ENCODE measurements around the gene TPCN1.

Gene TPCN1

DNA sequence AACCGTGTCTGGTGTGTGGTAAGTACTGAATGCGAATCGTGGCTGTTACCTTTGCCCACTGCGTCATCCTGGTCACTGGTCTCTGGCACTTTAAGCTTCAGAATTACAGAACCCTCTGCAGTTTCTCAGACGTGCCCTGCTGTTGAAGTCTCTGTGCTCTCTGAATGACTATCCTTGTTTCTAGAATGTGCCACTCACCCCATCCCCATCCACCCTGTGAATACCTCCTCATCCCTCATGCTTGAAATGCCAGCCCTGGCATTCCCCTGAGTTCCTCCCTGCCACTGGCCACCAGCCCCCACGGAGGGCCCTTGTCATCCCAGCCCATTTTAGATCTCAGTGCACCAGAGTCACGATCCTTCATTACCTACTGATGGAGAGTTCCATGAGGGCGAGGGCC, 21.3 kb downstream of the TPCN1 start:
- DNase-seq, result no peak

DNA sequence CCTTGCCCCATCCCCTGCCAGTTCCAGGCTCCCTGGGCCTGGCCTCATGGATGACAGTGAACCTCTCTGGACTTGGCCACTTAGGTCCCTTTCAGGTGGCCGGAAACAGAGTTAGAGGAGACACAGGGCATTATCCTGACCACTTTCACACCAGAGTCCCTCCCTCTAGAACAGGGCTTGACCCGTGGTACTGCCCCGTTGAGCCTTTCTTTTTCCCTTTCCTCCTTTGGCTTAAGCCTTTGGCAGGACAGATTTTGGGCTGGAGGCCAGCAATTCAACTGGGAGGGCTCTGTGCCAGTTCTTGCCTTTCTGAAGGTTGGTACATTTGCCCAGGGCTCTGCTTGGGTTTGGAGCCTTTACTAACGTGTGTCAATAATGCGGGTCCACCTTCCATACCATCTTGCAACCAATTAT, 22.8 kb downstream of the TPCN1 start:
- DNase-seq, result peak in 1 of 2 experiments; percentile 21

DNA sequence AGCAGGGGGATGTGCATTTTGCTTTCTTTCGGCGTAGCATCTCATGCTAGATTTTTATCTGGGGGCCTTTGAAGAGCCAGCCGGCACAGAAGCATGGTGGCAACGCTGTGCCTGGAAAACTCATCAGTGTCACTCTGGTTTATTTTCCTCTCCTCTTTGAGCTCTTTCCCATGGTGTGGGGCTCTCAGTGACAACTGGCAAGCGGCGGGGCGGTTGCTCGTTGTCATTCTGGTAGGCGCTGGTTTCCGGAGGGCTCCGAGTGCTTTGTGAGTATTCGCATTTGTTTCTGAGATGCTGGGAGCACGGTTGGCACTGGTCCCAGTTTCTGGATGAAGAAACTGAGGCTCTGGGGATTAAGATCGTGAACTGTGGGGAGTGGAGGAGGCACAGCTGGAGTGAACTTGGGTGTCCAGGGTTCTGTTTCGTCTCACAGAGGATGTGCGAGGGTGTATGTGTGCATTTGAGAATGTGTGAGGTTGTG, 23.3 kb downstream of the TPCN1 start:
- DNase-seq, result no peak

DNA sequence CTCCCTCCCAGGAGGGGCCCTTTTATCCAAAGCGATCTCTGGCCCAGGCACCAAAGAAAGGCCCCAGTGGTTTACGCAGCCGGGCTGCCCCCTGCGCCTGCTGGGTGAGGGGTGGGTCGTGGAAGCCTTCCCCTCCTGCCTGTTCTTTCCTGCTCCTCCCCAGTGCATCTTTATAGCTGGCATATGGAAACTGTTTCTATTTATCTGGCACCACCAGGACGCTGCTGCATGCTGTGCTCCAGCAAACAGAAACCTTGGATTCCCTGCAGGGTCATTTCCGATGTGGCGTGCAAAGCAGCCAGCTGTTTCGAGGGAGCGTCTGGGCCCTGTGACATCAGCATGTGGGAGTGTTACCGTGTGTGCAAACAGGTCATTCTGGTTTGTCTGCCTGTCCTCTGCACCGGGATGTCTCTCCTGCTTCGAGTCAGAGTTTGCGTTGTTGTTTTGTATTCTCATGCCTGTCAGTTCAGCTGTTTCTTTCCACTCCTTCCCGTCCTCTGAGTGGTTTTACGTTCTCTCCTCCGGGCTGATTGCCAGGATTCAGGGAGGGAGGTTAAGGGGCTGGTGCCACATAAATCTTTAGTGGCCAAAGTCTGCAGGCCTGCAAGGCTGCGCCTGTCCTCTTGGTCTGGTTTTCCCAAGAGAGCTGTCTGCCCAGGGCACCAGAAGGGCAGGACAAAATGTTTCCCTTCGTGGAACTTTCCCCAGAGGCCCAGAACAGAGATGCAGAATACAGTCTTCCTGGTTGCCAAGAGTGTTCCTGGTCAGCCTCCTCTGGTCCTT, 24.6 kb downstream of the TPCN1 start:
- DNase-seq, result peak; percentile 34 to 51

DNA sequence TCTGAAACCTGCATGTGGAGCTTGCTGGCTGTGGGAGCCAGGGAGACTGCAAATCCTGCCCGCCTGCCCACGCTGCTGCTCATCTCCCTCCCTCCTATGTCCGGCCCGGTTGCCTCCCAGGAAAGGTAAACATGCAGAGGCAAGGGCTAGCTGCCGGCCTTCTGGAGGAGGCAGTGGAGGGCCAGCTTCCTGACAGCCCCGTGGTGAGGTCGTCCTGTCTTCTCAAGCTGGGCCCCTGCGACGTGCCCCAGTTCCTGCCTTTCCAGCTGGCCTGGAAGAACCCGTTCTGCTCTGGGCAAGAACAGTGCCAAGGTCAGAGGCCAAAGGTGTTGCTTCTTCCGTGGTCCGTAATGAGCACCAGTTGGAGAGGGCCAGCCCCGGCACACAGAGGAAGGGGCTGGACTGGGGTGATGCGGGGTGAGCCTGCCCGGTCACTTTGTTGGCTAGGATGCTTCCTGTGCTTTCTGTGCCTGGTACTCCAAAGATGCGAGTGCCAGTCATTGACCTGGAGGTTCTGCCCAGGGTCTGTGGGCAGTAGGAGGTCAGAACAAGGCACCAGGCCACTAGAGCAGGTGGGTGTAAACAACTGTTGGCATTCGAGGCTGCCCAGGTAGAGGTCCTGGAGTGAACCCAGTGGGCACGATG, 25.3 kb downstream of the TPCN1 start:
- no peak for DNase-seq

DNA sequence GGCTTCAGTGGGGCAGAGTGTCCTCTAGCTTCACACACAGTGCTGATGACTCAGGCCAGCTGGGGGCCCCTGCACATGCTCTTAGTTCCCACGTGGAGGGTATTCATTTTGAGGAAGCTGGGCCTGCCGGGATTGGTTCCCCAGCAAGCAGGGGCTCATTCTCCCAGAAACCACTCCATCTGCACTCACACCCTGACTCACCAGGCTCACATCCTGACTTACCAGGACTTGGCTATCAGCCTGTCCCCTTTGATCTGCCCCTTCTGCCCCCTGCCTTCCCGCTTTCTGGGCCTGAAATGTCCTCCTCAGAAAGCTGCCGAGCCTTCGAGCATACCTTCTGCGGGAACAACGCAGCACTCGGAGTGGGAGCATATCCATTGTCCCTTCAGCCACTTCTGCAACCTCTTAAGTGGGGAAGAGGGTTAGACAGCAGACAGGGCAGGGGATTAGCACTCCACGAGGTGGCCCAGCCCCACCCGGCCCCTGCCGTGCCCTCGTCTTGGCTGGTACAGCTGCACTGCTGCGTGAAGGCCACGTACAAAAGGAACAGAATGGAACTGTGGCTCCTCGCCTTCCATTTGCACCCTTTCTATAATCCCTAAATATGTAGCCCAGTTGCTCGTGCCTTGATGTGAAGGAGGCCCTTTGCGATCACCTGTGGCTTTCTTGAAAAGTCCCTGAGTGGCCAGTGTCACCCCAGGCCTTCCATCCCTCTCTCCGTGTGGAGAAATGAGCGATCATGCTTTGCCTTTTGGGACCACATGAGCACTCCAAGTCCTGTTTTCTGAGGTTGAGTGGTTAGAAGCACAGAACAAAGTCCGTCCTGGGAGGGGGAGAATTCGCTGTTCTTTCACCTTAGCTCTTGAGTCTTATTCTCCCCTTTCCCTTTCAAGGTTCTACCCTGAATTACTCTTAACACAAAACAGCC, 26.1 kb downstream of the TPCN1 start:
- peak; percentile 68 to 83 for DNase-seq

DNA sequence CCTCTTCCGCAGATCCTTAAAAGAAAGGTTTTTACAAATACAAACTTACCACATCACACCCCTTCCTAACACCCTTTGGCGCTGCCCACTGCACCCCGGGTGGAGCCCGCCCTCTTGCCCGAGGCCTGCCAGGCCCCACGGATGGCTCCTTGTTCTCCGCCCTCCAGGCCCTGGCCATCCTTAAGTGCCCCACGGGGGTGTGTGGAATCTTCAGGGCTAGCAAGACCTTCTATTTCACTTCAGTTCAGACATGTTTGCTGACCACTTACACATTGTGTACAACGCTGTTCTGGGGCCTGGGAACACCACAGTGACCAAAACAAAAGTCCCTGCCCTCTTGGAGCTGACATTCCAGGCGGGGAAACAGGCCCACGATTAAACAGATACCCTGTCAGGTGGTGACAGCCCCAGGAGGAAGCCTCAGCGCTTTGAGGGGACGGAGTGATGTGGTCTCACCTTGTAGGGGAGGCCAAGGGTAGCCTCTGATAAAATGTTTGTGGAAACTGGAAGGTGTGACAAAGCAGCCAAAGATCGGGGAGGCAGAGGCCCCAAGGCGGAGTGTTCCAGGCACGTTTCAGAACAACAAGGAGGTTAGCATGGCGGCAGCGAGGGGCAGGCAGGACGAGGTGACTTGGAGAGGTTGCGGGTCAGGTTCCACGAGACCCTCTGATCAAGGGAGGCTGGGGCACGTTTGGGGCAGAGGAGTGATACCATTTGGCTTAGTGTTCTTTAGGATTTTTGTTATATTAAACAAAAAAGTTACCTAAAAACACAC, 27.0 kb downstream of the TPCN1 start:
- DNase-seq, result no peak

DNA sequence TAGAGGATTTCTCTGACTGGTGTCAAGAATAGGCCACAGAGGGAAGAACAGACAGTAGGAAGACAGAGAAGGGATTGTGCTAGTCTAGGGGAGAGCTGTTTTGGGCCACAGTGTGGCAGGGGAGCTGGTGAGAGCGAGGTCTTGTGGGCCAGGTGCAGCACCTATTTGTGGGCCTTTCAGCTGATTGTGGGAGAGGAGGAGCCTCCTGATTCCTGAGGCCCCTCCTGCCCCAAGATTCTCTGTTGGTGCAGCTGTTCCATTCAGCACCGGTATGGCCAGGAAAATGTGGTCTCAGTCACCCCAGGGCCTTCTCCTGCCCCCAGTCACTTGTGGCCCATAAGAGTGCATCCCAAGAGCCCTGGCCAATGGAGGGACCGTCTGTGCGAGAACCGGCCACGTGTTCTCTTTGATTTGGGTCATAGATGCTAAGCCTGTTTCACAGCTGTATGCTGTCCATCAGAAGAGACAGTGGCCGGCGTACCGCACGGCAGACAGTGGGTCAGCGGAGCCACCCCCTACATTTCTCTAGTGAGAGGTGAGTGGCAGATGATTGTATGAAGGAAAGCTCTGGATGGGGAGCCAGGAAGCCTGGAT, 27.7 kb downstream of the TPCN1 start:
- no peak for DNase-seq

DNA sequence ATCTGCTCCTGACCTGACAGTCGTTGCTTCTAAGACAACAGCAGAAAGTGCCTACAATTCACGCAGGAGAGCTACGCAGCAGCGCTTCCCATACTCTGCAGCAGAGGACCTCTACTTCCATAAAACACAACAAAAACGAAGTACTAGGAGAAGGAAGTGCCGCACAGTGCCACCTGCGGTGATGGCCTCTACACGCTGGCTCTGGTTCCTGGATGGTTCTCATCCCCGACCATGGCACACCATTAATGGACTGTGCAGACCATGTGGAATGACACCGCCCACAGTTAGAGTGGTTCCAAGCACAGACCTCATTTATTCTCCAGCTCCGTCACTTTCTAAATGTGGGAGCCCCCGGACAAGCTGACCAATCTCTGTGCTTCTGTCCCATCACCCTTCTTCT, 28.3 kb downstream of the TPCN1 start:
- no peak for DNase-seq

DNA sequence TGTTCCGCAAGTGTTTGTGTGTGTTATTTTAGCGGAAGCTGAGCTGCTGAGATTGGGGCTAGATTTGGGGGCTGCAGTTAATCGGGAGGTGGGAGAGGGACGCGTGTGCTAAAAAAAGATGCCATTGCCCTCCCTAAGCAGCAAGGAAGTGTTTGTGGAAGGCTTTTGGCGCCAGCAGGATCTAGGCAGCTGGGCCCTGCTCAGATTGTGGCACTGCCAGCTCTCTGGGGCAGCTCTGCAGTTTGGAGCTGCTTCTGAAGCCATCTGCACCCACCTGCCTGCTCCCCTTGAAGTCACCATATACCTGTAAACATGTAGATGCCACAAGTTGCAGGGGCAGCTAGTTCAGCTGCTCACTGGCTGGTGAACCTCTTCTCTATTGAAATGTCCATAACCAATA, 28.8 kb downstream of the TPCN1 start:
- DNase-seq, result no peak

DNA sequence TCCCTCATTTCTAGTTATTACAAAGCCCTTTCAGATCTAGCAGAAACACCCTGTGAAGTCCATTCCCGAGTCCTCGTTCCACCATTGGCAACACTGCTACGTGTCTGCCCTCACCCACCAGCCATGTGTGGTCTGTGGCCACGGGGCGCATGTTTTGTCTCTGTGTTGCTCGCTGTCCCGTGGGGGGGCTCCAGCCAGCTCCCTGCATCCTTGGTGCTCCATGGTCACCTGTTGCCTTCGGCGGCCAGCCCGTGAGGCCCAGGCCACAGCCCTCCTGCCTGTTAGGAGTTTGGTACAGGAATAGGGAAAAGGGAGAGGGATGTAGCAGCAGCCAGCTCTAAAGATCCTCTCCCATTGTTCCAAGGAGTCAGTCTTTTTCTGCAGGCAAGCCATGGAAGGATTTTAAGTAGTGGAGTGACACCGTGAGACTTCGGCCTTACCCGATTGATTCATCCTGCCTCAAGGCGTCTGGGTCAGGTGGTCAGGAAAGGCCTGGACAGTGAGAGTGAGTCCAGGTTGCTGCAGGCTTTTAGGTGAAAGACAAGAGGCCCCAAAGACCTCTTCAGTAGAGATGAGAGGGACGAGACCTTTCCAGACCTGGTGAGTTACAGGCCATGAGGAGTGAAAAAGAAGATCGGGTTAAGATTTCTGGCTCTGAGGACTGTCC, 30.3 kb downstream of the TPCN1 start:
- no peak for DNase-seq

DNA sequence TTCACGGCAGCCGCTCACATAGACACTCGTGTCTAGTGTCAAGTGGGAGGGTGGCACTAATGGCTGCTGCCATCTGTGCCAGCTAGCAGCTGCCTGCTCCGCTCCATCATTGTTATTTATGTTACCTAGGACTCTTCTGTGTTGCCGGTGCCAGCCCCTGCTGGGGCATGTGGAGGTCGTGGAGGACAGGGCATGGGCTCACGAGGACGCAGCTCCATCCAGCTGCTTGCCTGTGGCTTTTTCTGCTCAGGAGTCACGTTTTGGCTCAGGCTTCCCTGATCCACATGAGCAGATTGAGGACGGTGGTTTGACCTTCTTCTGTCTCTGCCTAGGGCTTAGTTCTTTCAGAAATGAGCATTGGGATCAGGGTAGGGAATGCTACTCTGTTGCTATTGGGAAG, 31.2 kb downstream of the TPCN1 start:
- DNase-seq, result peak in 1 of 2 experiments; percentile 5

DNA sequence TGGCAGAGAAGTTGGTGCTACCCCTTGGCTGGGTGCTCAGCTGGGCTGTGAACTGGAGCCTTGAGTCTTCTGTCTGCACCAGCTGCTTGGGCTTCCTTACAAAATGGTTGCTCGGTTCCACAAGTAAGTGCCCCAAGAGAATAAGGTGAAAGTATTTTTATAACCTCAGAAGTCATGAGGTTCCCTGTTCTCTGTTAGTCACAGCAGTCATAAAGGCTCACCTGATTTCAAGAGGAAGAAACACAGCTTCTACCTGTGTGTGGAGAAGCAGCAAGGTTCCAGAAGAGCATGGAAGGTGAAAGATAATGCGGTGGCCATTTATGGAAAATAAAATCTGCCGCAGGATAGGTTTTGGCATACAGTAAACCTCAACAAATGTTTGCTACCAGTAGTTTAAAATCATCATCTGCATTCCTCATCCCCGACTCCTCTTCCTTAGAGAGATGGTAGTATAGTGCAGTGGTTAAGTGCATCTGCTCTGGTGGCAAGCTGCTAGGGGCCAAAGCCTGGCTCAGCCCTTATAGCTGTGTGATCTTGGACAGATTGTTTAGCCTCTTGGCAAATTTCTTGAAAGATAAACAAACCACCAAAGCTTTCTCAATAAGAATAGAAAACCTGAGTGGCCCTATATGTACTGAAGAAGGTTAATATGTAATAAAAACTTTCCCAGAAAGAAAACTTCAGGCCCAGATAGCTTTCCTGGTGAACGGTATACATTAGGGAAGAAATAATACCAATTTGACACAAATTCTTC, 32.4 kb downstream of the TPCN1 start:
- DNase-seq, result no peak

DNA sequence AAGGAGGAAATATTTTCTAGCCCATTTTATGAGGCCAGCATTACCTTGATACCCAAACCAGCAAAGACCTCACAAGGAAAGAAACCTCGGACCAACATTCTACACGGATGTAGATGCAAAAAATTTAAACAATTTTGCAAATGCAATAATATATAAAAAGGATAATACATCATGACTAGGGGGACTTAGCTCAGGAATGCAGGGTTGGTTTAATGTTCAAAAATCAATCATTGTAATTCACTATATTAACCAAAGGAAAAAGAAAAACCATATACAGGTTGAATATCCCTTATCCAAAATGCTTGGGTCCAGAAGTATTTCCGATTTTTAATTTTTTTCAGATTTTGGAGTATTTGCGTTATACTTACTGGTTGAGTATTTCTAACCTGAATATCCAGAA, 33.0 kb downstream of the TPCN1 start:
- no peak for DNase-seq

DNA sequence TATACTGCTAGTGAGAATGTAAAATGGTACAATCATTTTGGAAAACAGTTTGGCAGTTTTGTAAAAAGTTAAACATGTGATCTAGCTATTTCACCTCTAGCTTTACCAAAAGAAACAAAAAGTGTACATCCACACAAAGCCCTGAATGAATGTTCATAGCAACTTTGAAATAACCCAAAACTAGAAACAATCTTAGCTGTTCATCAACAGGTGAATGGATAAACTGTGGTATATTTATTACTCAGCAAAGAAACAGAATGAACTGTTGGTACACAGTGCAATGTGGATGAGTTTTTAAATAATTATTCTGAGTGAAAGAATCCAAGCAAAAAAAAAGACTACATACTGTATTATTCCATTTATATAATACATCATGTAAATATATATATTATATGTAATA, 36.3 kb downstream of the TPCN1 start:
- no peak for DNase-seq

DNA sequence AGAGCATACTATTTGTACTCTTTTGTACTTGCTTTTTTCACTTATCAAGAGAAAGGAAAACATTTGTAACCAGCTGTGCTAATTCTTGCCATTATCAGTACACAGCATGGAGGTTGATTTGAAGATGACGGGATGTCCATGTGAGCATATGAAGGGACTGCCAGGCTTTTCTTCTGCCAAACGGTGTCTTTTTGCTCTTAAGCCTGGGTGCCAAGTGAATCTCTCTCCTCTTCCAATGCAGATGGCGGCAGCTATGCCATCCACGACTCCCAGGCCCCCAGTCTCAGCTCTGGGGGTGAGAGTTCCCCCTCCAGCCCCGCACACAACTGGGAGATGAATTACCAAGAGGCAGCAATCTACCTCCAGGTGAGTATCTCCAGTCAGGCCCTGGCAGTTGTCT, 38.9 kb downstream of the TPCN1 start:
- no peak for DNase-seq

DNA sequence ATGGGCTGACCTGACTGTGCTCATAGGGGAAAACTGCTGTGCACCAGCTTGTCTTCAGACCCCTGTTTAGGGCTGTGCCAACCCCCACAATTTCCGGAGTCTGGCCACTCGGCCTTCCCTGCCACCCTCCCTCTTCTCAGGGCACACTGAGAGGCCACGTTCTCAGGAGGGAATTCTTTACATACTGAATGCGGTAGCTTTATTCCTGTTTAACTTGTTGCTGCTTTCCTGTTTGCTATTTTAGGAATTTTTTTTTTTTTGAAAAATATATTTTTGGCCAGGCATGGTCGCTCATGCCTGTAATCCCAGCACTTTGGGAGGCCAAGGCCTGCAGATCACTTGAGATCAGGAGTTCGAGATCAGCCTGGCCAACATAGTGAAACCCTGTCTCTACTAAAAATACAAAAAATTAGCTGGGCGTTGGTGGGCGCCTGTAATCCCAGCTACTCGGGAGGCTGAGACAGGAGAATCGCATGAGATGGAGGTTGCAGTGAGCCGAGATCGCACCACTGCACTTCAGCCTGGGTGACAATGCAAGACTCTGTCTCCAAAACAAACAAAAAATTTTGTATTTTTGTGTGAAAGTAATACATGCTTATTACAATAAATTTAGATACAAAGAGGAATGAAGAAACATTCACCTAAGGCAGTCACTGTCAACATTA, 39.5 kb downstream of the TPCN1 start:
- no peak for DNase-seq

DNA sequence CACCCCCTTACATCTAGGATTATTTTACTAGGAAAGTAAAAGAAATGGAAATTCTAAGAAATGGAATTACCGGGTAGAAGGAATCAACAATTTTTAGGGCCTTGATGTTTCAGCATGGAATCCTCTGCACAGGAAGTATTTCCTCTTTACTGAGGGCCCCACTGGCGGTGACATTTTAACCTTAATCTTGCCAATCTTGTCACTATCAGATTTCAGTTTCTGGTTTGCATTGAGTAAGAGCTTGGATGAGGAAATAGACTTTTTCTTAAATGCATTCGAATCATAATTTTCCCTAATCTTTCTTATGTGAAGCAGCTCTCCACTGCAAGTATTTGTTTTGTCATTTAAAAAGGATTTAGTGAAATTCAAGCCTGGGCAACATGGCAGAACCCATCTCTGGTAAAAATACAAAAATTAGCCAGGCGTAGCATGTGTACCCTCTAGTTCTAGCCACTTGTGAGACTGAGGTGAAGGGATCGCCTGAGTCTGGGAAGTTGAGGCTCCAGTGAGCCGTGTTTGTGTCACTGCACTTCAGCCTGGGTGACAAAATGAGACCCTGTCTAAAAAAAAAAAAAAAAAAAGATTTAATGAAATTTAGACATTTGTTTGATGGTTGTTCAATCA, 40.7 kb downstream of the TPCN1 start:
- peak in 1 of 2 experiments; percentile 58 for DNase-seq

DNA sequence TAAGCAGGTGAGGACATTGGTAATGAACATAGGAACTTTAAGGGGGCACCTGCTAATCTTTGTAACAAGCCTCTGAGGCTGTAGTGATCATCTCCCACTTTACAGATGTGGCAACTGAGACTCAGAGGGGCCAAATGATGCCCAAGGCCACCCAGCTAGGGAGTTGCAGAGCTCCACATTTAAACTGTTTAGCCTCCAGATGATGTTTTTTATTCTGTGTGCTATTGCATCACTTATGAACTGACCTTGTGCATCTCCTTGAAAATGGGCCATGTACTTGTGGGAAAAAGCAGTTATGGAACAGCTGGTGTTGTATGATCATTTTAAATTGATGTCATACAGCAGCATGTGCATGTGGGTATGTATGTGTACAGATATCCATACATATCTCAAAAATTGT, 41.4 kb downstream of the TPCN1 start:
- peak in 1 of 2 experiments; percentile 25 for DNase-seq

All from NCI-H524 (cell line).